ENCODE results near the gene SPEM2. TPM values are rescaled to one million over a fixed set of nuclear protein-coding genes. Genes with fewer than 3 reads are reported as not detected.

The SPEM2 gene
- polyA plus RNA-seq, 2 of the 4 experiments (the other 2 are of a cell fraction), result not detected

DNA sequence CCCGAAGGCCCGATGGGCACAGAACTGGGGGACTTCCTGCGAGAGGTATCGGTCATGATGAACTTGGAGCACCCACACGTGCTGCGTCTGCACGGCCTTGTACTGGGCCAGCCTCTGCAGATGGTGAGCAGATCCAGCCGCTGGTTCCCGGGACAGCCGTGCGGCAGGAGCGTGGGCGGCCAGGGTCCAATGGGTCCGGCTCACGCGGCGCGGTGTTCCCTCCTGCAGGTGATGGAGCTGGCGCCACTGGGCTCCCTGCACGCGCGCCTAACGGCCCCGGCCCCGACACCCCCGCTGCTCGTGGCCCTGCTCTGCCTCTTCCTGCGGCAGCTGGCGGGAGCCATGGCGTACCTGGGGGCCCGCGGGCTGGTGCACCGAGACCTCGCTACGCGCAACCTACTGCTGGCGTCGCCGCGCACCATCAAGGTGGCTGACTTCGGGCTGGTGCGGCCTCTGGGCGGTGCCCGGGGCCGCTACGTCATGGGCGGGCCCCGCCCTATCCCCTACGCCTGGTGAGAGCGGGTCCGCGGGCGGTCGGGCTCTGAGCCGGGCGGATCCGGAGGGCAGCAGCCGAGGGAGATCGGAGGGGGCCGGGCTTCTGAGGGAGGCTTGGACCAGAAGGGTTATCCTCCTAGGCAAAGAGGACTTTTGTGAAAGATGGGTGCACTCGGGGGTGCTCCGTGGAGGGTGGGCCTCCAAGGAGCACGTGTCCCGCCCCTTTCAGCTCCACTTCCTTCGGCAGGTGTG lies 41.5 kb upstream of the SPEM2 start:
- FAIRE-seq (no peak), DNase-seq (ENCODE audit: low read depth in 1 of 2, low spot score in 1 of 2) (no peak), ATAC-seq (no peak)
- Histone ChIP-seq H3K27ac (no peak overlapping the region), H3K4me1 (no peaks in the 10 kb centered on the region), H3K9me3 (peaks cover 15% of the 10 kb centered on the region), H3K4me2 (no peak overlapping the region), H3K4me3 (no peak overlapping the region)
- 95% methylated on average over 63 of the region's 65 CpGs for WGBS (ENCODE audit: missing lambda C conversion rate)
- POLR2A ChIA-PET, result interaction anchor here (0.6 to 1.3 kb wide), 2 partner anchors 10 to 339 kb away, joined by 4 to 5 read pairs; partner anchors contain the start of gene PLSCR3
- TF ChIP-seq MYC (IDR thresholded peaks at IDR 0.05; ENCODE audit: borderline replicate concordance, low read length) (no peak), ZFP36 (IDR thresholded peaks at IDR 0.05; ENCODE audit: borderline replicate concordance, partially characterized antibody) (no peak), POLR2AphosphoS2 (conservative IDR thresholded peaks at IDR 0.05; ENCODE audit: low read length) (no peak), FOSB (CRISPR knock-in tag; IDR thresholded peaks at IDR 0.05) (no peak), NPAS2 (CRISPR knock-in tag; IDR thresholded peaks at IDR 0.05; ENCODE audit: borderline replicate concordance) (no peak), CEBPB (IDR thresholded peaks at IDR 0.05) (no peak), FOSL2 (IDR thresholded peaks at IDR 0.05) (no peak), FOSL2 (CRISPR knock-in tag; IDR thresholded peaks at IDR 0.05) (no peak), FOXS1 (CRISPR knock-in tag; IDR thresholded peaks at IDR 0.05) (no peak)
- TF ChIP-seq, protein P1, sequence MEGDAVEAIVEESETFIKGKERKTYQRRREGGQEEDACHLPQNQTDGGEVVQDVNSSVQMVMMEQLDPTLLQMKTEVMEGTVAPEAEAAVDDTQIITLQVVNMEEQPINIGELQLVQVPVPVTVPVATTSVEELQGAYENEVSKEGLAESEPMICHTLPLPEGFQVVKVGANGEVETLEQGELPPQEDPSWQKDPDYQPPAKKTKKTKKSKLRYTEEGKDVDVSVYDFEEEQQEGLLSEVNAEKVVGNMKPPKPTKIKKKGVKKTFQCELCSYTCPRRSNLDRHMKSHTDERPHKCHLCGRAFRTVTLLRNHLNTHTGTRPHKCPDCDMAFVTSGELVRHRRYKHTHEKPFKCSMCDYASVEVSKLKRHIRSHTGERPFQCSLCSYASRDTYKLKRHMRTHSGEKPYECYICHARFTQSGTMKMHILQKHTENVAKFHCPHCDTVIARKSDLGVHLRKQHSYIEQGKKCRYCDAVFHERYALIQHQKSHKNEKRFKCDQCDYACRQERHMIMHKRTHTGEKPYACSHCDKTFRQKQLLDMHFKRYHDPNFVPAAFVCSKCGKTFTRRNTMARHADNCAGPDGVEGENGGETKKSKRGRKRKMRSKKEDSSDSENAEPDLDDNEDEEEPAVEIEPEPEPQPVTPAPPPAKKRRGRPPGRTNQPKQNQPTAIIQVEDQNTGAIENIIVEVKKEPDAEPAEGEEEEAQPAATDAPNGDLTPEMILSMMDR (IDR thresholded peaks at IDR 0.05), result no peak
- TF ChIP-seq, protein P2, sequence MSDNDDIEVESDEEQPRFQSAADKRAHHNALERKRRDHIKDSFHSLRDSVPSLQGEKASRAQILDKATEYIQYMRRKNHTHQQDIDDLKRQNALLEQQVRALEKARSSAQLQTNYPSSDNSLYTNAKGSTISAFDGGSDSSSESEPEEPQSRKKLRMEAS (IDR thresholded peaks at IDR 0.05), result no peak
- TF ChIP-seq, protein P3, sequence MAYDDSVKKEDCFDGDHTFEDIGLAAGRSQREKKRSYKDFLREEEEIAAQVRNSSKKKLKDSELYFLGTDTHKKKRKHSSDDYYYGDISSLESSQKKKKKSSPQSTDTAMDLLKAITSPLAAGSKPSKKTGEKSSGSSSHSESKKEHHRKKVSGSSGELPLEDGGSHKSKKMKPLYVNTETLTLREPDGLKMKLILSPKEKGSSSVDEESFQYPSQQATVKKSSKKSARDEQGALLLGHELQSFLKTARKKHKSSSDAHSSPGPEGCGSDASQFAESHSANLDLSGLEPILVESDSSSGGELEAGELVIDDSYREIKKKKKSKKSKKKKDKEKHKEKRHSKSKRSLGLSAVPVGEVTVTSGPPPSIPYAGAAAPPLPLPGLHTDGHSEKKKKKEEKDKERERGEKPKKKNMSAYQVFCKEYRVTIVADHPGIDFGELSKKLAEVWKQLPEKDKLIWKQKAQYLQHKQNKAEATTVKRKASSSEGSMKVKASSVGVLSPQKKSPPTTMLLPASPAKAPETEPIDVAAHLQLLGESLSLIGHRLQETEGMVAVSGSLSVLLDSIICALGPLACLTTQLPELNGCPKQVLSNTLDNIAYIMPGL (CRISPR knock-in tag; IDR thresholded peaks at IDR 0.05; ENCODE audit: borderline replicate concordance), result no peak
- CTCF ChIA-PET, result interaction anchor here (1.0 to 17.1 kb wide), 7 partner anchors 9 to 177 kb away, joined by 3 to 139 read pairs (median 7); partner anchors contain the start of genes KCTD11 and TMEM95

DNA sequence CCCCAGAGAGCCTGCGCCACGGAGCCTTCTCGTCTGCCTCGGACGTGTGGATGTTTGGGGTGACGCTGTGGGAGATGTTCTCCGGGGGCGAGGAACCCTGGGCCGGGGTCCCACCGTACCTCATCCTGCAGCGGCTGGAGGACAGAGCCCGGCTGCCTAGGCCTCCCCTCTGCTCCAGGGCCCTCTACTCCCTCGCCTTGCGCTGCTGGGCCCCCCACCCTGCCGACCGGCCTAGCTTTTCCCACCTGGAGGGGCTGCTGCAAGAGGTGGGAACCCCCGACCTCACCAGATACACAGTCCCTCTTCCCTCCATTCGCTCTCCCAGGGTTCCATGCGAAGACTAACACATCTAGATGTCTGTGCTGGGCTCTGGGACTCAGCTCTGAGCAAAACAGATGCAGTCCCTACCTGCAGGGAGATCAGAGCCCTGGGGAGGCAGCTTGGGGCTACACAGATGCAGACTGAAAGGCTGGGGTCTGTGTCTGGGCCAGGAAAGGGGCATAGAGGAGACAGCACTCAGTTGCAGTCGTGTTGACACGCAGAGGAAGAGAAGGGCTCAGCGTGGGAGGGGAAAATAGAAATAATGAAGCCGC lies 40.8 kb upstream of the SPEM2 start:
- H3K4me3 ChIP-seq, result no peak overlapping the region
- DNase-seq (ENCODE audit: low read depth in 1 of 2, low spot score in 1 of 2) (no peak), FAIRE-seq (no peak), ATAC-seq (no peak)
- H3K27ac ChIP-seq, result no peak overlapping the region
- 90% methylated on average over 21 of the region's 23 CpGs for WGBS (ENCODE audit: missing lambda C conversion rate)
- H3K4me2 ChIP-seq, result no peak overlapping the region
- POLR2A ChIA-PET, result no interaction called here
- no peaks in the 10 kb centered on the region for H3K4me1 ChIP-seq
- CTCF ChIA-PET, result interaction anchor here (1.4 to 17.1 kb wide), 6 partner anchors 10 to 176 kb away, joined by 3 to 139 read pairs (median 7); partner anchors contain the start of genes KCTD11 and TMEM95
- TF ChIP-seq ZNF302 (CRISPR knock-in tag; IDR thresholded peaks at IDR 0.05) (no peak), ZFP36 (IDR thresholded peaks at IDR 0.05; ENCODE audit: borderline replicate concordance, partially characterized antibody) (no peak), HOXB13 (CRISPR knock-in tag; IDR thresholded peaks at IDR 0.05; ENCODE audit: low read depth) (no peak), CBX2 (IDR thresholded peaks at IDR 0.05; ENCODE audit: borderline replicate concordance, low read depth) (no peak), TP53 (CRISPR knock-in tag; IDR thresholded peaks at IDR 0.05) (no peak), CHD2 (IDR thresholded peaks at IDR 0.05; ENCODE audit: low read length, partially characterized antibody) (no peak), CBX8 (IDR thresholded peaks at IDR 0.05) (no peak)
- TF ChIP-seq, protein P4, sequence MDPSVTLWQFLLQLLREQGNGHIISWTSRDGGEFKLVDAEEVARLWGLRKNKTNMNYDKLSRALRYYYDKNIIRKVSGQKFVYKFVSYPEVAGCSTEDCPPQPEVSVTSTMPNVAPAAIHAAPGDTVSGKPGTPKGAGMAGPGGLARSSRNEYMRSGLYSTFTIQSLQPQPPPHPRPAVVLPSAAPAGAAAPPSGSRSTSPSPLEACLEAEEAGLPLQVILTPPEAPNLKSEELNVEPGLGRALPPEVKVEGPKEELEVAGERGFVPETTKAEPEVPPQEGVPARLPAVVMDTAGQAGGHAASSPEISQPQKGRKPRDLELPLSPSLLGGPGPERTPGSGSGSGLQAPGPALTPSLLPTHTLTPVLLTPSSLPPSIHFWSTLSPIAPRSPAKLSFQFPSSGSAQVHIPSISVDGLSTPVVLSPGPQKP (IDR thresholded peaks at IDR 0.05; ENCODE audit: low read depth, low read length), result no peak
- TF ChIP-seq, protein P2 (IDR thresholded peaks at IDR 0.05), result no peak
- TF ChIP-seq, protein P5, sequence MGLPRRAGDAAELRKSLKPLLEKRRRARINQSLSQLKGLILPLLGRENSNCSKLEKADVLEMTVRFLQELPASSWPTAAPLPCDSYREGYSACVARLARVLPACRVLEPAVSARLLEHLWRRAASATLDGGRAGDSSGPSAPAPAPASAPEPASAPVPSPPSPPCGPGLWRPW (IDR thresholded peaks at IDR 0.05), result no peak
- peaks cover 9% of the 10 kb centered on the region for H3K9me3 ChIP-seq
